Activated CD8-positive, alpha-beta memory T cell treated with anti-CD3 and anti-CD28 coated beads, Interleukin-2, amount 10 ng/mL, durations not matched to agents 7 days and 5 days (primary cell): ENCODE data around the gene ARMH1. TPM values are rescaled to one million over a fixed set of nuclear protein-coding genes. Genes with fewer than 3 reads are reported as not detected.
"Not testable (repeated sequence)": the region's sequence is repeated elsewhere in the genome, so short reads cannot be mapped to it uniquely, and the experiment has no call there.

ENCODE experiments used
- ATAC-seq: fragments of 150-1000 bp; cut with Tn5 transposase; one replicate; pipeline ENCODE4 v1.10.0; 2021; ENCODE audit warnings: moderate library complexity
- CTCF ChIA-PET: fragments of 350-600 bp; sonication (Branson Sonifier 250); formaldehyde crosslinking; loops from one replicate; lab custom pipeline; 2021; ENCODE audit warnings: antibody characterized with exemption; lab: Charles Lee
- DNase-seq: peaks from one replicate; pipeline ENCODE4 v3.0.0-alpha.2; 2020
- H3K27ac Mint-ChIP-seq: one replicate; pipeline ENCODE4 v1.8.0; 2021; ENCODE audit warnings: mild to moderate bottlenecking, mixed read lengths
- H3K27me3 Mint-ChIP-seq: one replicate; pipeline ENCODE4 v1.8.0; 2021; ENCODE audit warnings: mixed read lengths
- H3K36me3 Mint-ChIP-seq: one replicate; pipeline ENCODE4 v1.8.0; 2021; ENCODE audit warnings: mild to moderate bottlenecking, mixed read lengths
- H3K4me1 Mint-ChIP-seq: one replicate; pipeline ENCODE4 v1.8.0; 2021; ENCODE audit warnings: mixed read lengths
- H3K4me3 Mint-ChIP-seq: one replicate; pipeline ENCODE4 v1.8.0; 2021; ENCODE audit warnings: mild to moderate bottlenecking, moderate library complexity, mixed read lengths
- H3K9me3 Mint-ChIP-seq: one replicate; pipeline ENCODE4 v1.8.0; 2022; ENCODE audit warnings: low read depth, mixed read lengths
- total RNA-seq, 2 experiments: library from RNA; stranded (reverse); gene quantifications; one replicate each; pipeline ENCODE4 v1.2.3, GENCODE V29; 2021

The ARMH1 gene
- total RNA-seq, 2 experiments from 2014 or later = 17.0 to 17.2 TPM

- peaks cover 9% of the 10 kb centered on the region for H3K27me3 Mint-ChIP-seq
- no peak overlapping the region for H3K4me3 Mint-ChIP-seq
- no peaks in the 10 kb centered on the region for H3K9me3 Mint-ChIP-seq
- H3K27ac Mint-ChIP-seq = peak overlapping the region; percentile 4
- H3K36me3 Mint-ChIP-seq = peaks cover 2% of the 10 kb centered on the region
- ATAC-seq = no peak
- H3K4me1 Mint-ChIP-seq = peaks cover 25% of the 10 kb centered on the region
- no peak for DNase-seq
- CTCF ChIA-PET = interaction anchor here (1.2 kb wide), 1 partner anchor 42 kb away, joined by 4 read pairs; no protein-coding TSS in a partner anchor
Observed at GRCh38 chr1:44694863-44695478, 20.5 kb downstream of the ARMH1 start.

- H3K4me3 Mint-ChIP-seq = no peak overlapping the region
Observed at GRCh38 chr1:44695671-44696070, 21.2 kb downstream of the ARMH1 start.

GRCh38 chr1:44696101-44696500 is 21.6 kb downstream of the ARMH1 start:
- CTCF ChIA-PET = interaction anchor here (0.5 to 1.8 kb wide), 8 partner anchors 8 to 124 kb away, joined by 3 to 8 read pairs (median 3); no protein-coding TSS in a partner anchor
- no peak for DNase-seq
- Mint-ChIP-seq H3K27me3 (peaks cover 6% of the 10 kb centered on the region), H3K27ac (no peak overlapping the region), H3K4me1 (peaks cover 25% of the 10 kb centered on the region), H3K9me3 (no peaks in the 10 kb centered on the region), H3K36me3 (peaks cover 2% of the 10 kb centered on the region), H3K4me3 (no peak overlapping the region)
- ATAC-seq = no peak

More at GRCh38 chr1:44695671-44696070, 21.2 kb downstream of the ARMH1 start:
- Mint-ChIP-seq H3K27ac (no peak overlapping the region), H3K4me1 (peaks cover 25% of the 10 kb centered on the region), H3K36me3 (peaks cover 2% of the 10 kb centered on the region), H3K9me3 (no peaks in the 10 kb centered on the region), H3K27me3 (peaks cover 6% of the 10 kb centered on the region)
- ATAC-seq = no peak
- CTCF ChIA-PET = interaction anchor here (0.5 to 1.8 kb wide), 3 partner anchors 10 to 43 kb away, joined by 3 to 8 read pairs (median 4); no protein-coding TSS in a partner anchor
- no peak for DNase-seq

- CTCF ChIA-PET = interaction anchor here (0.7 to 1.8 kb wide), 10 partner anchors 9 to 124 kb away, joined by 3 to 8 read pairs (median 3); no protein-coding TSS in a partner anchor
- Mint-ChIP-seq H3K4me1 (peaks cover 25% of the 10 kb centered on the region), H3K27ac (peak overlapping the region; percentile 74), H3K4me3 (no peak overlapping the region), H3K27me3 (peaks cover 2% of the 10 kb centered on the region), H3K36me3 (peaks cover 2% of the 10 kb centered on the region), H3K9me3 (no peaks in the 10 kb centered on the region)
- DNase-seq = peak; percentile 73
- peak; percentile 82 for ATAC-seq
Observed at GRCh38 chr1:44696789-44697345, 22.4 kb downstream of the ARMH1 start.

GRCh38 chr1:44698138-44698537 is 23.6 kb downstream of the ARMH1 start:
- Mint-ChIP-seq H3K27me3 (peaks cover 2% of the 10 kb centered on the region), H3K4me1 (peaks cover 24% of the 10 kb centered on the region), H3K27ac (no peak overlapping the region), H3K4me3 (no peak overlapping the region), H3K9me3 (no peaks in the 10 kb centered on the region), H3K36me3 (peaks cover 2% of the 10 kb centered on the region)
- ATAC-seq = no peak
- no peak for DNase-seq
- CTCF ChIA-PET = interaction anchor here (0.9 kb wide), 2 partner anchors 32 to 43 kb away, joined by 3 read pairs; partner anchors contain the start of gene RNU5D-1

- ATAC-seq, H3K9me3 Mint-ChIP-seq, H3K36me3 Mint-ChIP-seq, CTCF ChIA-PET, H3K4me3 Mint-ChIP-seq, DNase-seq, H3K27me3 Mint-ChIP-seq, H3K27ac Mint-ChIP-seq: not testable (repeated sequence)
- peaks cover 19% of the 10 kb centered on the region for H3K4me1 Mint-ChIP-seq
Observed at GRCh38 chr1:44699375-44699774, 24.9 kb downstream of the ARMH1 start.

- no peak for DNase-seq
- no peak overlapping the region for H3K27ac Mint-ChIP-seq
- peaks cover 19% of the 10 kb centered on the region for H3K4me1 Mint-ChIP-seq
- no peak for ATAC-seq
- H3K9me3 Mint-ChIP-seq = no peaks in the 10 kb centered on the region
- H3K36me3 Mint-ChIP-seq = peaks cover 2% of the 10 kb centered on the region
- H3K4me3 Mint-ChIP-seq = no peak overlapping the region
- CTCF ChIA-PET = interaction anchor here (1.0 kb wide), 1 partner anchor 13 kb away, joined by 4 read pairs; no protein-coding TSS in a partner anchor
- no peaks in the 10 kb centered on the region for H3K27me3 Mint-ChIP-seq
Observed at GRCh38 chr1:44700573-44700972, 26.1 kb downstream of the ARMH1 start.

- H3K4me3 Mint-ChIP-seq = no peak overlapping the region
- CTCF ChIA-PET = interaction anchor here (1.0 kb wide), 1 partner anchor 14 kb away, joined by 4 read pairs; no protein-coding TSS in a partner anchor
Observed at GRCh38 chr1:44701141-44701573, 26.6 kb downstream of the ARMH1 start.

GRCh38 chr1:44705470-44705869 is 31.0 kb downstream of the ARMH1 start:
- no peak for DNase-seq
- no peaks in the 10 kb centered on the region for H3K9me3 Mint-ChIP-seq
- ATAC-seq = no peak
- peaks cover 5% of the 10 kb centered on the region for H3K27me3 Mint-ChIP-seq
- no peak overlapping the region for H3K27ac Mint-ChIP-seq
- H3K36me3 Mint-ChIP-seq = no peaks in the 10 kb centered on the region
- CTCF ChIA-PET = interaction anchor here (2.3 to 3.0 kb wide), 2 partner anchors 9 to 11 kb away, joined by 8 to 20 read pairs; no protein-coding TSS in a partner anchor
- H3K4me1 Mint-ChIP-seq = peaks cover 13% of the 10 kb centered on the region
- H3K4me3 Mint-ChIP-seq = no peak overlapping the region

More at GRCh38 chr1:44701141-44701573, 26.6 kb downstream of the ARMH1 start:
- peaks cover 18% of the 10 kb centered on the region for H3K4me1 Mint-ChIP-seq
- peaks cover 2% of the 10 kb centered on the region for H3K36me3 Mint-ChIP-seq
- DNase-seq (no peak), ATAC-seq (no peak)
- no peaks in the 10 kb centered on the region for H3K9me3 Mint-ChIP-seq
- H3K27me3 Mint-ChIP-seq = no peaks in the 10 kb centered on the region
- H3K27ac Mint-ChIP-seq = no peak overlapping the region

- peaks cover 13% of the 10 kb centered on the region for H3K4me1 Mint-ChIP-seq
- no peak for ATAC-seq
- H3K36me3 Mint-ChIP-seq = no peaks in the 10 kb centered on the region
- DNase-seq = no peak
- peaks cover 9% of the 10 kb centered on the region for H3K27me3 Mint-ChIP-seq
- CTCF ChIA-PET = interaction anchor here (1.3 to 3.0 kb wide), 3 partner anchors 9 to 16 kb away, joined by 4 to 20 read pairs (median 8); no protein-coding TSS in a partner anchor
- H3K9me3 Mint-ChIP-seq = no peaks in the 10 kb centered on the region
- H3K27ac Mint-ChIP-seq = no peak overlapping the region
- no peak overlapping the region for H3K4me3 Mint-ChIP-seq
Observed at GRCh38 chr1:44705938-44706337, 31.4 kb downstream of the ARMH1 start.

GRCh38 chr1:44707112-44707881 is 32.8 kb downstream of the ARMH1 start:
- CTCF ChIA-PET = interaction anchor here (0.5 to 3.0 kb wide), 4 partner anchors 9 to 554 kb away, joined by 3 to 20 read pairs (median 6); no protein-coding TSS in a partner anchor
- Mint-ChIP-seq H3K27ac (no peak overlapping the region), H3K27me3 (peaks cover 18% of the 10 kb centered on the region), H3K4me1 (peaks cover 13% of the 10 kb centered on the region), H3K36me3 (no peaks in the 10 kb centered on the region), H3K4me3 (no peak overlapping the region), H3K9me3 (no peaks in the 10 kb centered on the region)
- DNase-seq (no peak), ATAC-seq (no peak)

- Mint-ChIP-seq H3K27me3 (peaks cover 18% of the 10 kb centered on the region), H3K27ac (peak overlapping the region; percentile 0), H3K4me1 (peaks cover 13% of the 10 kb centered on the region), H3K36me3 (no peaks in the 10 kb centered on the region), H3K4me3 (no peak overlapping the region), H3K9me3 (no peaks in the 10 kb centered on the region)
- ATAC-seq (peak; percentile 79), DNase-seq (peak; percentile 50)
- CTCF ChIA-PET = interaction anchor here (0.5 to 2.3 kb wide), 4 partner anchors 12 to 553 kb away, joined by 3 to 8 read pairs (median 4); no protein-coding TSS in a partner anchor
Observed at GRCh38 chr1:44707959-44708831, 33.7 kb downstream of the ARMH1 start.
